ENCODE measurements around the gene CDH4.

Gene CDH4

GRCh38 chr20:61778495-61778863, 526.4 kb downstream of the CDH4 start:
- no peak for DNase-seq (ENCODE audit: low read depth, low spot score)

- DNase-seq (ENCODE audit: low read depth, low spot score) = no peak
Measured at GRCh38 chr20:61779176-61779965, 527.3 kb downstream of the CDH4 start.

- DNase-seq (ENCODE audit: low read depth, low spot score) = no peak
Measured at GRCh38 chr20:61780066-61780465, 528.0 kb downstream of the CDH4 start.

- DNase-seq (ENCODE audit: low read depth, low spot score) = no peak
Measured at GRCh38 chr20:61784801-61785566, 532.9 kb downstream of the CDH4 start.

- DNase-seq (ENCODE audit: low read depth, low spot score) = no peak
Measured at GRCh38 chr20:61785567-61785816, 533.4 kb downstream of the CDH4 start.

- no peak for DNase-seq (ENCODE audit: low read depth, low spot score)
Measured at GRCh38 chr20:61786230-61786629, 534.2 kb downstream of the CDH4 start.

- DNase-seq (ENCODE audit: low read depth, low spot score) = no peak
Measured at GRCh38 chr20:61788343-61788742, 536.3 kb downstream of the CDH4 start.

- no peak for DNase-seq (ENCODE audit: low read depth, low spot score)
Measured at GRCh38 chr20:61789329-61789728, 537.3 kb downstream of the CDH4 start.

GRCh38 chr20:61790116-61790827, 538.2 kb downstream of the CDH4 start:
- DNase-seq (ENCODE audit: low read depth, low spot score) = no peak

- no peak for DNase-seq (ENCODE audit: low read depth, low spot score)
Measured at GRCh38 chr20:61791995-61792394, 539.9 kb downstream of the CDH4 start.

GRCh38 chr20:61795669-61796630, 543.9 kb downstream of the CDH4 start:
- DNase-seq (ENCODE audit: low read depth, low spot score) = no peak

- no peak for DNase-seq (ENCODE audit: low read depth, low spot score)
Measured at GRCh38 chr20:61796738-61797137, 544.7 kb downstream of the CDH4 start.

- DNase-seq (ENCODE audit: low read depth, low spot score) = no peak
Measured at GRCh38 chr20:61797200-61797599, 545.1 kb downstream of the CDH4 start.

GRCh38 chr20:61797971-61798411, 545.9 kb downstream of the CDH4 start:
- no peak for DNase-seq (ENCODE audit: low read depth, low spot score)

GRCh38 chr20:61798632-61799031, 546.6 kb downstream of the CDH4 start:
- DNase-seq (ENCODE audit: low read depth, low spot score) = no peak

GRCh38 chr20:61799394-61799923, 547.4 kb downstream of the CDH4 start:
- no peak for DNase-seq (ENCODE audit: low read depth, low spot score)

- no peak for DNase-seq (ENCODE audit: low read depth, low spot score)
Measured at GRCh38 chr20:61799928-61800327, 547.9 kb downstream of the CDH4 start.

- no peak for DNase-seq (ENCODE audit: low read depth, low spot score)
Measured at GRCh38 chr20:61800359-61801064, 548.5 kb downstream of the CDH4 start.

GRCh38 chr20:61801065-61801360, 549.0 kb downstream of the CDH4 start:
- no peak for DNase-seq (ENCODE audit: low read depth, low spot score)

- DNase-seq (ENCODE audit: low read depth, low spot score) = no peak
Measured at GRCh38 chr20:61801428-61801827, 549.4 kb downstream of the CDH4 start.
